ENCODE results near the gene GSTK1. TPM values are rescaled to one million over a fixed set of nuclear protein-coding genes. Genes with fewer than 3 reads are reported as not detected.
"Not testable (repeated sequence)": the region's sequence is repeated elsewhere in the genome, so short reads cannot be mapped to it uniquely, and the experiment has no call there.

Gene GSTK1
- total and polyA plus RNA-seq, 2 experiments from 2014 or later, result 119 to 153 TPM

GRCh38 chr7:143259765-143260164 is 3.5 kb upstream of the GSTK1 start:
- H3K4me2 ChIP-seq (ENCODE audit: unreplicated experiment), result no peak overlapping the region
- H3K27me3 ChIP-seq (replicated peaks; ENCODE audit: insufficient read depth), result no peaks in the 10 kb centered on the region
- H3K9ac ChIP-seq, result no peak overlapping the region
- DNase-seq, result no peak
- in situ Hi-C loops (cut with MboI), result no loop called here
- H3K9me2 ChIP-seq (ENCODE audit: insufficient read depth), result no peaks in the 10 kb centered on the region
- H3F3A ChIP-seq (ENCODE audit: insufficient read depth), result no peaks in the 10 kb centered on the region
- WGBS, 2 experiments (ENCODE audit: low coverage in 1 of 2, low lambda C conversion rate in 2 of 2, missing lambda C conversion rate in 2 of 2), result 86 to 98% methylated on average over 2 of the region's 2 CpGs
- H3K36me3 ChIP-seq (ENCODE audit: low read depth), result no peaks in the 10 kb centered on the region
- TF ChIP-seq EZH2phosphoT487 (IDR thresholded peaks at IDR 0.05; ENCODE audit: insufficient read depth, low read depth) (no peak), EZH2 (IDR thresholded peaks at IDR 0.05; ENCODE audit: insufficient read depth, poor library complexity, severe bottlenecking) (no peak)
- H3K79me2 ChIP-seq (ENCODE audit: insufficient read depth), result peaks cover 12% of the 10 kb centered on the region
- no peaks in the 10 kb centered on the region for H4K20me1 ChIP-seq (ENCODE audit: insufficient read depth)
- peaks cover 5% of the 10 kb centered on the region; the same call in 1 of the 2 replicates for H3K4me1 ChIP-seq (ENCODE audit: insufficient read depth)
- no peak overlapping the region for H2AFZ ChIP-seq
- H3K27ac ChIP-seq, result no peak overlapping the region
- H3K9me3 ChIP-seq (ENCODE audit: low read depth), result no peaks in the 10 kb centered on the region
- H3K4me3 ChIP-seq, result no peak overlapping the region

- H3K4me3 ChIP-seq, result no peak overlapping the region
- H3K27me3 ChIP-seq (replicated peaks; ENCODE audit: insufficient read depth), result no peaks in the 10 kb centered on the region
- H3K36me3 ChIP-seq (ENCODE audit: low read depth), result 0 out of 2 replicates have a peak, but pooled peaks cover 4% of the 10 kb centered on the region
- H3K9me2 ChIP-seq (ENCODE audit: insufficient read depth), result no peaks in the 10 kb centered on the region
- peaks cover 5% of the 10 kb centered on the region; the same call in 1 of the 2 replicates for H3K4me1 ChIP-seq (ENCODE audit: insufficient read depth)
- H3K27ac ChIP-seq, result no peak overlapping the region
- in situ Hi-C loops (cut with MboI), result no loop called here
- peaks cover 12% of the 10 kb centered on the region for H3K79me2 ChIP-seq (ENCODE audit: insufficient read depth)
- H3K4me2 ChIP-seq (ENCODE audit: unreplicated experiment), result no peak overlapping the region
- no peak for DNase-seq
- H3F3A ChIP-seq (ENCODE audit: insufficient read depth), result no peaks in the 10 kb centered on the region
- H2AFZ ChIP-seq, result no peak overlapping the region; the same call in 1 of the 2 replicates
- WGBS, 2 experiments (ENCODE audit: low coverage in 1 of 2, low lambda C conversion rate in 2 of 2, missing lambda C conversion rate in 2 of 2), result 72 to 82% methylated on average over 1 of the region's 1 CpG
- H3K9ac ChIP-seq, result no peak overlapping the region
- no peaks in the 10 kb centered on the region for H3K9me3 ChIP-seq (ENCODE audit: low read depth)
- no peaks in the 10 kb centered on the region for H4K20me1 ChIP-seq (ENCODE audit: insufficient read depth)
- TF ChIP-seq EZH2phosphoT487 (IDR thresholded peaks at IDR 0.05; ENCODE audit: insufficient read depth, low read depth), result no peak
- TF ChIP-seq EZH2 (IDR thresholded peaks at IDR 0.05; ENCODE audit: insufficient read depth, poor library complexity, severe bottlenecking), result no peak
Measured at GRCh38 chr7:143261901-143262300, 1.3 kb upstream of the GSTK1 start.

DNA sequence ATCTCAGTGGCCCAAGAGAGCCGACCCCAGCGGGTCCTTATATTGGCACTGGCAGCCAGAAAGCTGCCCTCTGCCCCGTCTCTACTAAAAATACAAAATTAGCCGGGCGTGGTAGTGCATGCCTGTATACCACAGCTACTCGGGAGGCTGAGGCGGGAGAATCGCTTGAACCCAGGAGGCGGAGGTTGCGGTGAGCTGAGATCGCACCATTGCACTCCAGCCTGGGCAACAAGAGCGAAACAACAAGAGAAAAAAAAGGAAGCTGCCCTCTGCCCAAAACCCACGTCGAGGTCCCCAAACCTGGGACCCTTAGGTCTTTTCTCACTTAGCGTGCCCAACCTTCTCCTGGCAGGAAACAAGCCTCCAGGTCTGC is 941 bp downstream of the GSTK1 start:
- 48 to 49% methylated on average over 15 of the region's 15 CpGs for WGBS, 2 experiments (ENCODE audit: low coverage in 1 of 2, low lambda C conversion rate in 2 of 2, missing lambda C conversion rate in 2 of 2)

GRCh38 chr7:143265017-143265693 is 1.9 kb downstream of the GSTK1 start:
- H4K20me1 ChIP-seq (ENCODE audit: insufficient read depth), result no peaks in the 10 kb centered on the region
- H3K9me3 ChIP-seq (ENCODE audit: low read depth), result no peaks in the 10 kb centered on the region
- H3K36me3 ChIP-seq (ENCODE audit: low read depth), result peaks cover 15% of the 10 kb centered on the region; the same call in 1 of the 2 replicates
- no peak overlapping the region for H2AFZ ChIP-seq
- H3K79me2 ChIP-seq (ENCODE audit: insufficient read depth), result peaks cover 12% of the 10 kb centered on the region
- in situ Hi-C loops (cut with MboI), result no loop called here
- H3K27ac ChIP-seq, result no peak overlapping the region
- no peaks in the 10 kb centered on the region for H3K27me3 ChIP-seq (replicated peaks; ENCODE audit: insufficient read depth)
- H3K4me2 ChIP-seq (ENCODE audit: unreplicated experiment), result no peak overlapping the region
- H3K4me1 ChIP-seq (ENCODE audit: insufficient read depth), result peaks cover 5% of the 10 kb centered on the region; the same call in 1 of the 2 replicates
- DNase-seq, result no peak
- H3F3A ChIP-seq (ENCODE audit: insufficient read depth), result no peaks in the 10 kb centered on the region
- TF ChIP-seq EZH2 (IDR thresholded peaks at IDR 0.05; ENCODE audit: insufficient read depth, poor library complexity, severe bottlenecking) (no peak), EZH2phosphoT487 (IDR thresholded peaks at IDR 0.05; ENCODE audit: insufficient read depth, low read depth) (no peak)
- no peak overlapping the region for H3K4me3 ChIP-seq
- no peaks in the 10 kb centered on the region for H3K9me2 ChIP-seq (ENCODE audit: insufficient read depth)
- 94 to 99% methylated on average over 11 to 15 of the region's 15 CpGs for WGBS, 2 experiments (ENCODE audit: low coverage in 1 of 2, low lambda C conversion rate in 2 of 2, missing lambda C conversion rate in 2 of 2)
- H3K9ac ChIP-seq, result no peak overlapping the region

More for the DNA sequence above, 941 bp downstream of the GSTK1 start:
- Histone ChIP-seq H3K4me3 (peak overlapping the region; percentile 95), H2AFZ (peak overlapping the region; percentile 95), H3K4me2 (ENCODE audit: unreplicated experiment) (peak overlapping the region; percentile 96), H3K36me3 (ENCODE audit: low read depth) (peaks cover 15% of the 10 kb centered on the region; the same call in 1 of the 2 replicates), H3K9ac (peak overlapping the region; percentile 84), H3K79me2 (ENCODE audit: insufficient read depth) (peaks cover 12% of the 10 kb centered on the region)
- H3K27me3 ChIP-seq (replicated peaks; ENCODE audit: insufficient read depth); H3K27ac ChIP-seq; DNase-seq; H3K9me2 ChIP-seq (ENCODE audit: insufficient read depth); H3K4me1 ChIP-seq (ENCODE audit: insufficient read depth); in situ Hi-C loops (cut with MboI); H4K20me1 ChIP-seq (ENCODE audit: insufficient read depth); H3F3A ChIP-seq (ENCODE audit: insufficient read depth); H3K9me3 ChIP-seq (ENCODE audit: low read depth): not testable (repeated sequence)
